PC-9 (cell line): ENCODE measurements around the gene USP7.

Source experiments
- CTCF ChIP-seq: fragments of 200-600 bp; sonication (generic); conservative IDR thresholded peaks from 2 replicates; pipeline ENCODE4 v1.6.1; 2017; ENCODE audit warnings: mixed run types, antibody characterized with exemption, mild to moderate bottlenecking, moderate library complexity
- EZH2 ChIP-seq: fragments of 200-600 bp; sonication (generic); IDR thresholded peaks from 2 replicates; pipeline ENCODE4 v1.8.0; 2017; ENCODE audit warnings: antibody characterized with exemption, low read depth

- no peak for TF ChIP-seq CTCF
- no peak for TF ChIP-seq EZH2
Measured at GRCh38 chr16:8948069-8948593, 15.6 kb downstream of the USP7 start.
